GM19043 (cell line): ENCODE results near the gene EPS8L3.
"Not testable (repeated sequence)": the region's sequence is repeated elsewhere in the genome, so short reads cannot be mapped to it uniquely, and the experiment has no call there.

Experiments used
- ATAC-seq: cut with Tn5 transposase; IDR thresholded peaks from one replicate; pipeline ENCODE4 v1.9.1; 2021; ENCODE audit warnings: low read depth; ENCODE audit not compliant: unreplicated experiment

EPS8L3 gene

GRCh38 chr1:109748311-109748710 is 15.4 kb downstream of the EPS8L3 start:
- ATAC-seq = not testable (repeated sequence)

GRCh38 chr1:109740615-109741373 is 22.9 kb downstream of the EPS8L3 start, which contains the start of gene GSTM3:
TSS of gene GSTM3 (minus strand) at chr1:109741038. CDS start at chr1:109740287, 751 bp downstream.
- no peak for ATAC-seq

GRCh38 chr1:109739738-109740614 is 23.7 kb downstream of the EPS8L3 start:
- peak; percentile 64 for ATAC-seq

GRCh38 chr1:109733236-109733870 is 30.4 kb downstream of the EPS8L3 start:
- ATAC-seq = no peak

GRCh38 chr1:109732390-109732881 is 31.3 kb downstream of the EPS8L3 start:
- no peak for ATAC-seq

GRCh38 chr1:109730666-109731065 is 33.1 kb downstream of the EPS8L3 start:
- no peak for ATAC-seq

GRCh38 chr1:109728870-109729269 is 34.9 kb downstream of the EPS8L3 start:
- ATAC-seq = no peak

GRCh38 chr1:109726728-109727373 is 36.9 kb downstream of the EPS8L3 start:
- ATAC-seq = no peak

GRCh38 chr1:109726007-109726406 is 37.7 kb downstream of the EPS8L3 start:
- no peak for ATAC-seq

- no peak for ATAC-seq
Observed at GRCh38 chr1:109725510-109725909, 38.2 kb downstream of the EPS8L3 start.

GRCh38 chr1:109724933-109725332 is 38.8 kb downstream of the EPS8L3 start:
- ATAC-seq = no peak

- ATAC-seq = no peak
Observed at GRCh38 chr1:109722908-109723691, 40.6 kb downstream of the EPS8L3 start.

GRCh38 chr1:109721971-109722370 is 41.8 kb downstream of the EPS8L3 start:
- ATAC-seq = no peak

GRCh38 chr1:109721042-109721441 is 42.7 kb downstream of the EPS8L3 start:
- no peak for ATAC-seq

GRCh38 chr1:109719337-109719837 is 44.3 kb downstream of the EPS8L3 start:
- ATAC-seq = no peak

GRCh38 chr1:109718495-109718894 is 45.2 kb downstream of the EPS8L3 start:
- no peak for ATAC-seq

- no peak for ATAC-seq
Observed at GRCh38 chr1:109717729-109718128, 46.0 kb downstream of the EPS8L3 start.

GRCh38 chr1:109716570-109717090 is 47.1 kb downstream of the EPS8L3 start:
- no peak for ATAC-seq

- no peak for ATAC-seq
Observed at GRCh38 chr1:109716121-109716520, 47.6 kb downstream of the EPS8L3 start.
